ENCODE results near the gene TAGAP.

DNA sequence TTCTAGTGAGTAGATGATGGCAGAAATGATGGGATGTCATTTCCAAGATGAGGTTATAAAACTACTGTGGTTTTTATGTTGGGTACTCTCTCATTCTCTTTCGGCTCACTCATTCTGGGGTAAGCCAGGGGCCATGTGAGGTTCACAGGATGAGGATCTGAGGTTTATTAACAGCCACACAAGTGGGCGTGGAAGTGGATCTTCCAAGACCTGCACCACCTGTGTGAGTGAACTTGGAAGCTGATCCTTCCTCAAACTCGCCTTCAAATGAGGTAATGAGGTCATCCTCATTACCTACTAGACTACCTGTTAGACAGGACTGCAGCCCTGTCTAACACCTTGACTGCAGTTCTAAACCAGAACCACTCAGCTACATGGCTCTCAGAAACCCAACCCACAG, 45.1 kb upstream of the TAGAP start:
- TF ChIP-seq MEF2D (tag; conservative IDR thresholded peaks at IDR 0.05; ENCODE audit: low read depth): no peak
- TF ChIP-seq MYC (IDR thresholded peaks at IDR 0.05; ENCODE audit: low read depth, low read length): no peak
- no peak for TF ChIP-seq MYC (CRISPR knock-in tag; IDR thresholded peaks at IDR 0.05; ENCODE audit: borderline replicate concordance, low read depth)
- TF ChIP-seq FOSL1 (tag; conservative IDR thresholded peaks at IDR 0.05): no peak
- TF ChIP-seq POLR3A (IDR thresholded peaks at IDR 0.05; ENCODE audit: borderline replicate concordance, extremely low read depth, insufficient read depth, insufficient read length): no peak
- TF ChIP-seq CHD1 (IDR thresholded peaks at IDR 0.05; ENCODE audit: low read length): no peak
- TF ChIP-seq PHF21A (IDR thresholded peaks at IDR 0.05; ENCODE audit: borderline replicate concordance, low read depth): no peak
- no peak for TF ChIP-seq IRF2 (CRISPR knock-in tag; IDR thresholded peaks at IDR 0.05)
- no peak for TF ChIP-seq ZNF431 (CRISPR knock-in tag; IDR thresholded peaks at IDR 0.05)
- TF ChIP-seq POLR2G (IDR thresholded peaks at IDR 0.05; ENCODE audit: low read depth, low read length): no peak
- no peak for TF ChIP-seq EP300 (IDR thresholded peaks at IDR 0.05; ENCODE audit: low read length)
- TF ChIP-seq NR4A1 (CRISPR knock-in tag; IDR thresholded peaks at IDR 0.05): no peak
- TF ChIP-seq NR4A1 (tag; IDR thresholded peaks at IDR 0.05): no peak
